ENCODE results near the gene GPC6.

The GPC6 gene

GRCh38 chr13:93789058-93789457 is 562.5 kb downstream of the GPC6 start:
- H3K27me3 ChIP-seq (ENCODE audit: insufficient read depth, low read length, poor library complexity): no peaks in the 10 kb centered on the region
- H2BK5ac ChIP-seq (ENCODE audit: low read length): no peak overlapping the region
- no peak overlapping the region for H3K27ac ChIP-seq (ENCODE audit: low read depth, low read length)
- no peaks in the 10 kb centered on the region for H3K4me1 ChIP-seq (ENCODE audit: control insufficient read depth, low read depth, low read length)
- H3K56ac ChIP-seq (ENCODE audit: low read length): no peak overlapping the region
- no peak overlapping the region for H4K8ac ChIP-seq (ENCODE audit: low read depth, low read length)
- H3K79me2 ChIP-seq (ENCODE audit: control insufficient read depth, insufficient read depth, low read length): no peaks in the 10 kb centered on the region
- H4K5ac ChIP-seq (ENCODE audit: low read length): no peak overlapping the region
- no peak overlapping the region for H3K18ac ChIP-seq (ENCODE audit: low read length)
- H3K23ac ChIP-seq (ENCODE audit: low read length): no peak overlapping the region
- H3K79me1 ChIP-seq (ENCODE audit: low read length): no peaks in the 10 kb centered on the region
- no peak overlapping the region for H3K4me3 ChIP-seq (ENCODE audit: low read length)
- H3K4ac ChIP-seq (ENCODE audit: low read depth, low read length): no peak overlapping the region
- no CpG with 5 or more reads among the region's 2 CpGs for WGBS (ENCODE audit: extremely low coverage, insufficient coverage, low lambda C conversion rate)
- H2AK5ac ChIP-seq (ENCODE audit: low read length): no peak overlapping the region
- DNase-seq: no peak
- H2BK120ac ChIP-seq (ENCODE audit: low read depth, low read length): no peak overlapping the region
- H3K36me3 ChIP-seq (ENCODE audit: control insufficient read depth, insufficient read depth, low read length): no peaks in the 10 kb centered on the region
- H3K4me2 ChIP-seq (ENCODE audit: low read length): no peak overlapping the region
- no peak overlapping the region for H3K9ac ChIP-seq (ENCODE audit: low read length)
- H2BK15ac ChIP-seq (replicated peaks; ENCODE audit: low read depth): no peak overlapping the region

GRCh38 chr13:93794197-93794885 is 567.7 kb downstream of the GPC6 start:
- Histone ChIP-seq H3K4ac (ENCODE audit: low read depth, low read length) (no peak overlapping the region), H4K5ac (ENCODE audit: low read length) (no peak overlapping the region), H2AK5ac (ENCODE audit: low read length) (no peak overlapping the region), H2BK15ac (replicated peaks; ENCODE audit: low read depth) (no peak overlapping the region), H3K79me1 (ENCODE audit: low read length) (no peaks in the 10 kb centered on the region), H2BK5ac (ENCODE audit: low read length) (no peak overlapping the region), H3K27ac (ENCODE audit: low read depth, low read length) (no peak overlapping the region), H3K27me3 (ENCODE audit: insufficient read depth, low read length, poor library complexity) (no peaks in the 10 kb centered on the region), H3K56ac (ENCODE audit: low read length) (no peak overlapping the region), H4K8ac (ENCODE audit: low read depth, low read length) (no peak overlapping the region), H3K18ac (ENCODE audit: low read length) (no peak overlapping the region), H3K4me2 (ENCODE audit: low read length) (no peak overlapping the region), H3K4me3 (ENCODE audit: low read length) (no peak overlapping the region), H3K23ac (ENCODE audit: low read length) (no peak overlapping the region), H3K4me1 (ENCODE audit: control insufficient read depth, low read depth, low read length) (no peaks in the 10 kb centered on the region), H3K36me3 (ENCODE audit: control insufficient read depth, insufficient read depth, low read length) (no peaks in the 10 kb centered on the region), H3K79me2 (ENCODE audit: control insufficient read depth, insufficient read depth, low read length) (no peaks in the 10 kb centered on the region), H2BK120ac (ENCODE audit: low read depth, low read length) (no peak overlapping the region), H3K9ac (ENCODE audit: low read length) (no peak overlapping the region)
- no CpG with 5 or more reads among the region's 3 CpGs for WGBS (ENCODE audit: extremely low coverage, insufficient coverage, low lambda C conversion rate)
- no peak for DNase-seq

- Histone ChIP-seq H2BK5ac (ENCODE audit: low read length) (no peak overlapping the region), H3K4me3 (ENCODE audit: low read length) (no peak overlapping the region), H3K27ac (ENCODE audit: low read depth, low read length) (no peak overlapping the region), H3K9ac (ENCODE audit: low read length) (no peak overlapping the region), H3K27me3 (ENCODE audit: insufficient read depth, low read length, poor library complexity) (no peaks in the 10 kb centered on the region), H3K56ac (ENCODE audit: low read length) (no peak overlapping the region), H2BK15ac (replicated peaks; ENCODE audit: low read depth) (no peak overlapping the region), H3K18ac (ENCODE audit: low read length) (no peak overlapping the region), H3K79me2 (ENCODE audit: control insufficient read depth, insufficient read depth, low read length) (no peaks in the 10 kb centered on the region), H3K79me1 (ENCODE audit: low read length) (no peaks in the 10 kb centered on the region), H3K4me2 (ENCODE audit: low read length) (no peak overlapping the region), H2AK5ac (ENCODE audit: low read length) (no peak overlapping the region), H4K5ac (ENCODE audit: low read length) (no peak overlapping the region), H3K36me3 (ENCODE audit: control insufficient read depth, insufficient read depth, low read length) (no peaks in the 10 kb centered on the region), H3K23ac (ENCODE audit: low read length) (no peak overlapping the region), H4K8ac (ENCODE audit: low read depth, low read length) (no peak overlapping the region), H3K4me1 (ENCODE audit: control insufficient read depth, low read depth, low read length) (no peaks in the 10 kb centered on the region), H3K4ac (ENCODE audit: low read depth, low read length) (no peak overlapping the region), H2BK120ac (ENCODE audit: low read depth, low read length) (no peak overlapping the region)
- no CpG with 5 or more reads among the region's 2 CpGs for WGBS (ENCODE audit: extremely low coverage, insufficient coverage, low lambda C conversion rate)
- no peak for DNase-seq
These were observed 570.9 kb downstream of the GPC6 start for GRCh38 chr13:93797463-93797862.

- H3K27me3 ChIP-seq (ENCODE audit: insufficient read depth, low read length, poor library complexity): no peaks in the 10 kb centered on the region
- no peak overlapping the region for H4K8ac ChIP-seq (ENCODE audit: low read depth, low read length)
- no peak overlapping the region for H3K4me3 ChIP-seq (ENCODE audit: low read length)
- no peak overlapping the region for H2BK5ac ChIP-seq (ENCODE audit: low read length)
- H3K79me1 ChIP-seq (ENCODE audit: low read length): no peaks in the 10 kb centered on the region
- H3K56ac ChIP-seq (ENCODE audit: low read length): no peak overlapping the region
- no CpG with 5 or more reads among the region's 3 CpGs for WGBS (ENCODE audit: extremely low coverage, insufficient coverage, low lambda C conversion rate)
- no peak overlapping the region for H4K5ac ChIP-seq (ENCODE audit: low read length)
- no peak overlapping the region for H2BK15ac ChIP-seq (replicated peaks; ENCODE audit: low read depth)
- no peak overlapping the region for H2AK5ac ChIP-seq (ENCODE audit: low read length)
- H3K9ac ChIP-seq (ENCODE audit: low read length): no peak overlapping the region
- no peaks in the 10 kb centered on the region for H3K4me1 ChIP-seq (ENCODE audit: control insufficient read depth, low read depth, low read length)
- no peaks in the 10 kb centered on the region for H3K36me3 ChIP-seq (ENCODE audit: control insufficient read depth, insufficient read depth, low read length)
- no peak overlapping the region for H2BK120ac ChIP-seq (ENCODE audit: low read depth, low read length)
- no peak for DNase-seq
- no peak overlapping the region for H3K4me2 ChIP-seq (ENCODE audit: low read length)
- H3K23ac ChIP-seq (ENCODE audit: low read length): no peak overlapping the region
- H3K18ac ChIP-seq (ENCODE audit: low read length): no peak overlapping the region
- no peak overlapping the region for H3K4ac ChIP-seq (ENCODE audit: low read depth, low read length)
- H3K79me2 ChIP-seq (ENCODE audit: control insufficient read depth, insufficient read depth, low read length): no peaks in the 10 kb centered on the region
- H3K27ac ChIP-seq (ENCODE audit: low read depth, low read length): no peak overlapping the region
These were observed 573.7 kb downstream of the GPC6 start for GRCh38 chr13:93800342-93800741.

- no peak overlapping the region for H3K9ac ChIP-seq (ENCODE audit: low read length)
- no peak overlapping the region for H3K18ac ChIP-seq (ENCODE audit: low read length)
- no peaks in the 10 kb centered on the region for H3K27me3 ChIP-seq (ENCODE audit: insufficient read depth, low read length, poor library complexity)
- no peak overlapping the region for H3K27ac ChIP-seq (ENCODE audit: low read depth, low read length)
- no peak overlapping the region for H3K4me2 ChIP-seq (ENCODE audit: low read length)
- H2AK5ac ChIP-seq (ENCODE audit: low read length): no peak overlapping the region
- H3K4me1 ChIP-seq (ENCODE audit: control insufficient read depth, low read depth, low read length): peaks cover 2% of the 10 kb centered on the region
- no peaks in the 10 kb centered on the region for H3K79me1 ChIP-seq (ENCODE audit: low read length)
- H2BK5ac ChIP-seq (ENCODE audit: low read length): no peak overlapping the region
- H3K23ac ChIP-seq (ENCODE audit: low read length): no peak overlapping the region
- H2BK120ac ChIP-seq (ENCODE audit: low read depth, low read length): no peak overlapping the region
- no peak overlapping the region for H4K5ac ChIP-seq (ENCODE audit: low read length)
- H3K4me3 ChIP-seq (ENCODE audit: low read length): no peak overlapping the region
- no peak overlapping the region for H4K8ac ChIP-seq (ENCODE audit: low read depth, low read length)
- no peaks in the 10 kb centered on the region for H3K79me2 ChIP-seq (ENCODE audit: control insufficient read depth, insufficient read depth, low read length)
- no peak for DNase-seq
- no peaks in the 10 kb centered on the region for H3K36me3 ChIP-seq (ENCODE audit: control insufficient read depth, insufficient read depth, low read length)
- WGBS (ENCODE audit: extremely low coverage, insufficient coverage, low lambda C conversion rate): no CpG with 5 or more reads among the region's 2 CpGs
- H3K4ac ChIP-seq (ENCODE audit: low read depth, low read length): no peak overlapping the region
- no peak overlapping the region for H3K56ac ChIP-seq (ENCODE audit: low read length)
- H2BK15ac ChIP-seq (replicated peaks; ENCODE audit: low read depth): no peak overlapping the region
These were observed 579.1 kb downstream of the GPC6 start for GRCh38 chr13:93805736-93806135.

- H3K9ac ChIP-seq (ENCODE audit: low read length): no peak overlapping the region
- no peak overlapping the region for H2AK5ac ChIP-seq (ENCODE audit: low read length)
- no peaks in the 10 kb centered on the region for H3K36me3 ChIP-seq (ENCODE audit: control insufficient read depth, insufficient read depth, low read length)
- H3K56ac ChIP-seq (ENCODE audit: low read length): no peak overlapping the region
- no peak overlapping the region for H2BK5ac ChIP-seq (ENCODE audit: low read length)
- H3K4ac ChIP-seq (ENCODE audit: low read depth, low read length): no peak overlapping the region
- H4K8ac ChIP-seq (ENCODE audit: low read depth, low read length): no peak overlapping the region
- no peak overlapping the region for H3K4me2 ChIP-seq (ENCODE audit: low read length)
- no peak for DNase-seq
- no peaks in the 10 kb centered on the region for H3K79me2 ChIP-seq (ENCODE audit: control insufficient read depth, insufficient read depth, low read length)
- H3K4me3 ChIP-seq (ENCODE audit: low read length): no peak overlapping the region
- no peak overlapping the region for H2BK15ac ChIP-seq (replicated peaks; ENCODE audit: low read depth)
- H3K27me3 ChIP-seq (ENCODE audit: insufficient read depth, low read length, poor library complexity): no peaks in the 10 kb centered on the region
- no peaks in the 10 kb centered on the region for H3K79me1 ChIP-seq (ENCODE audit: low read length)
- no CpG with 5 or more reads among the region's 1 CpG for WGBS (ENCODE audit: extremely low coverage, insufficient coverage, low lambda C conversion rate)
- no peak overlapping the region for H3K18ac ChIP-seq (ENCODE audit: low read length)
- no peak overlapping the region for H2BK120ac ChIP-seq (ENCODE audit: low read depth, low read length)
- H3K23ac ChIP-seq (ENCODE audit: low read length): no peak overlapping the region
- no peak overlapping the region for H4K5ac ChIP-seq (ENCODE audit: low read length)
- peaks cover 2% of the 10 kb centered on the region for H3K4me1 ChIP-seq (ENCODE audit: control insufficient read depth, low read depth, low read length)
- H3K27ac ChIP-seq (ENCODE audit: low read depth, low read length): no peak overlapping the region
These were observed 580.3 kb downstream of the GPC6 start for GRCh38 chr13:93806861-93807260.

Data from mesendoderm (in vitro differentiated cells).